Activated T-cell treated with anti-CD3 and anti-CD28 coated beads, Interleukin-2, amount 50 U/mL, for 4 hours (primary cell): Measurements from ENCODE around the gene DLX6. TPM values are rescaled to one million over a fixed set of nuclear protein-coding genes. Genes with fewer than 3 reads are reported as not detected.

Source experiments
- ATAC-seq, 2 donors: fragments of 200-7000 bp; cut with Tn5 transposase; one replicate each; pipeline ENCODE4 v1.10.0; 2021
- DNase-seq: peaks from one replicate; pipeline ENCODE4 v3.0.0-alpha.2; 2020
- H3K27me3 Mint-ChIP-seq: one replicate; pipeline ENCODE4 v1.8.0; 2021; ENCODE audit warnings: low read depth, mixed read lengths
- H3K36me3 Mint-ChIP-seq: one replicate; pipeline ENCODE4 v1.8.0; 2022; ENCODE audit warnings: mixed read lengths; ENCODE audit not compliant: insufficient read depth
- H3K4me1 Mint-ChIP-seq: one replicate; pipeline ENCODE4 v1.8.0; 2021; ENCODE audit warnings: low read depth, mixed read lengths
- H3K4me3 Mint-ChIP-seq: one replicate; pipeline ENCODE4 v1.8.0; 2021; ENCODE audit warnings: mild to moderate bottlenecking, moderate library complexity, mixed read lengths
- H3K9me3 Mint-ChIP-seq: one replicate; pipeline ENCODE4 v1.8.0; 2021; ENCODE audit warnings: mixed read lengths
- total RNA-seq, 3 donors: library from RNA; stranded (reverse); gene quantifications; one replicate each; pipeline ENCODE4 v1.2.1, GENCODE V29; 2021

Gene DLX6
- total RNA-seq, 3 donors from 2014 or later = not detected

DNA sequence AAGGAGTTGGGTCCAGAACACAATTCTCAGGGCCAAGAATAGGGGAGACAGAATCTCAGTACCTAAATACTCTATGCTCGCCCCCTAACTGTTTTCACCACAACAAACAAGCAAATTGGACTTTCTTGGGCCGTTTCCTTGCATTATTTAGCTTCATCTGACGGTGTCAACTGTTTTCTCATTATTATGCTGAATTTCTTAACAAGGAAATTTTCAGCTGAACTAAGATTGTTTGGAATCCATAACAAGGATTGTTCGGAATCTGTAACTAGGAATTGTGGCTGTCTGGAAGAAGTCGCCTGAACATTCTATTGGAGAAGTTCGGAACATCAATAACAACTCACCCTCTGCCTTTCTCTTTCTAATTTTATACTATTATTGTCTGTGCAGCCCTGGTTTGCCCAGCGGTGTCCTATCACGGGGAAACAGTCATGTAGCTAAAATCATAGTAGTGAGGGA lies 15.5 kb upstream of the DLX6 start:
- Mint-ChIP-seq H3K27me3 (peaks cover 72% of the 10 kb centered on the region), H3K4me1 (no peaks in the 10 kb centered on the region), H3K36me3 (no peaks in the 10 kb centered on the region), H3K4me3 (no peak overlapping the region), H3K9me3 (no peaks in the 10 kb centered on the region)
- DNase-seq (no peak), ATAC-seq (no peak)

DNA sequence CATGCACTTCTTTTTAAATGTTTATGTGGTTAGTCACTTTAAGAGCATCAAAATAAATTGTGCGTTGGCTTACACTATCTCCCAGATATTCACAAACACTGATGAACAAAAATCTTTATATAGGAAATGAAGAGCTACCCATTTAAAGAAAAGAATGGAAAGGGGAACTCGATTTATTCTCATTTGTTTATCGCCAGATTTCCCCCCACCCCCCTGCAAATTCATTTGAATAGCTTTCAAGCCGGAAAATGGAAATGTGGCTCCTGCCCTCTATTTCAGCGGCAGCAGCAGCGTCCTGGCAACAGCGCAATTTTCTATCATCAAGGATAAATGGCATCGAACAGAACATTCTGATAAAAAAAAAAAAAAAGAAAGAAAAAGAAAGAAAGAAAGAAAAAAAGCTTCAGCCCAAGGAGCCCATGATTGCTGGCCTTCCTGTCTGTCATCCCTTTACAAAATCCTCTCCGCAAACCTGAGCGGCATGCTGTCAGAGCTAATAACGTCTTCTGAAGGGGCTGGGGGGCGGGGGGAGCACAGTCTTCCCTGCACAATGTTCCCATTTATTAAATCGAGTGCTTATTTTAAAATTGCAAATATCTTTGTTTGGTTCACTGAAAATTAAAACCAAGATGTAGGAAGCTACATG lies 13.7 kb upstream of the DLX6 start:
- no peak for ATAC-seq
- H3K4me1 Mint-ChIP-seq = no peaks in the 10 kb centered on the region

DNA sequence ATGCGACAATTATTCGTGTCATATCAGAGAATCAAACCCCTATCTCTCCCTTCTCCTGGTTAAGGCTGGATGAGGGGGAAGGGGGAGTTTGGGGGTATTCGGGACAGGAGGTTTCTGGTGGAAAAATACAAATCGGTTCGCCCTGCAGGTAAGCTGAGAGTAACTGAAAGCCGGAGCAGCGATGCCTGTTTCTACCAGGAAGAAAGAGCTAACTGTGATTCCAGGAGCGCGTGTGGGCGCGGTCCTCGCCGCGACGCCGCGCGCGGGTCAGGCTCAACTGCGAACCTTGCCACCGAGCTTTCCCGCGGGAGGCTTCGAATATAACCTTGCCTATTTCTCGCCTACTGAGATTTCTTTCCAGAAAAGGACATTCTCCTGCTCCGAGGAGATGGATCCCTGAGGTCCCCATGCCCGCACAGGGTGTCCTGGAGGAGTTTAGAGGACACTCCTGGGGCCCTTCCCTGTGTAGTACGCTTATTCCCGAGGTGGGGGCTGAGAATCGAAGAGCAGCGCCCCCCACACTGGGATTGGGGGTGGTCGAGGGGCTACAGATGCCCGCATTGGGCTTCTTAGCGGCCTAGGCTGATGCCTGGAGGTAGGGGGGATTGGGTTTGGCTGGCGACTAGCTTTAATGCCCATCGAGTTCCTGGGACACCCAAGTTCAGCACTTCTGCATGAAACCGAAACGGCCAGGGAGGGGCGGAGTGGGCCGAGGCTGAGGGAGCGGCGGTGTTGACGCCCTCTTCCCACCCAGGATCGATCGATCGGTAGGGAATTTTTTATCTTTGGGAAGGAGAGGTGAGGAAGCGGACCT lies 13.0 kb upstream of the DLX6 start:
- no peak overlapping the region for H3K4me3 Mint-ChIP-seq
- no peak for ATAC-seq
- DNase-seq = no peak
- H3K4me1 Mint-ChIP-seq = no peaks in the 10 kb centered on the region
- peaks cover 82% of the 10 kb centered on the region for H3K27me3 Mint-ChIP-seq
- no peaks in the 10 kb centered on the region for H3K36me3 Mint-ChIP-seq
- no peaks in the 10 kb centered on the region for H3K9me3 Mint-ChIP-seq

More for the DNA sequence above, 13.7 kb upstream of the DLX6 start:
- H3K36me3 Mint-ChIP-seq = no peaks in the 10 kb centered on the region
- no peak for DNase-seq
- H3K27me3 Mint-ChIP-seq = peaks cover 78% of the 10 kb centered on the region
- no peaks in the 10 kb centered on the region for H3K9me3 Mint-ChIP-seq
- no peak overlapping the region for H3K4me3 Mint-ChIP-seq

GRCh38 chr7:96993094-96993865 lies 12.1 kb upstream of the DLX6 start:
- ATAC-seq (no peak), DNase-seq (no peak)
- Mint-ChIP-seq H3K36me3 (no peaks in the 10 kb centered on the region), H3K4me3 (no peak overlapping the region), H3K4me1 (no peaks in the 10 kb centered on the region), H3K27me3 (peaks cover 87% of the 10 kb centered on the region), H3K9me3 (no peaks in the 10 kb centered on the region)

GRCh38 chr7:96993980-96994379 lies 11.4 kb upstream of the DLX6 start:
- H3K27me3 Mint-ChIP-seq = peaks cover 89% of the 10 kb centered on the region
- no peaks in the 10 kb centered on the region for H3K4me1 Mint-ChIP-seq
- H3K9me3 Mint-ChIP-seq = no peaks in the 10 kb centered on the region
- H3K4me3 Mint-ChIP-seq = no peak overlapping the region
- no peaks in the 10 kb centered on the region for H3K36me3 Mint-ChIP-seq
- ATAC-seq = no peak
- DNase-seq = no peak

DNA sequence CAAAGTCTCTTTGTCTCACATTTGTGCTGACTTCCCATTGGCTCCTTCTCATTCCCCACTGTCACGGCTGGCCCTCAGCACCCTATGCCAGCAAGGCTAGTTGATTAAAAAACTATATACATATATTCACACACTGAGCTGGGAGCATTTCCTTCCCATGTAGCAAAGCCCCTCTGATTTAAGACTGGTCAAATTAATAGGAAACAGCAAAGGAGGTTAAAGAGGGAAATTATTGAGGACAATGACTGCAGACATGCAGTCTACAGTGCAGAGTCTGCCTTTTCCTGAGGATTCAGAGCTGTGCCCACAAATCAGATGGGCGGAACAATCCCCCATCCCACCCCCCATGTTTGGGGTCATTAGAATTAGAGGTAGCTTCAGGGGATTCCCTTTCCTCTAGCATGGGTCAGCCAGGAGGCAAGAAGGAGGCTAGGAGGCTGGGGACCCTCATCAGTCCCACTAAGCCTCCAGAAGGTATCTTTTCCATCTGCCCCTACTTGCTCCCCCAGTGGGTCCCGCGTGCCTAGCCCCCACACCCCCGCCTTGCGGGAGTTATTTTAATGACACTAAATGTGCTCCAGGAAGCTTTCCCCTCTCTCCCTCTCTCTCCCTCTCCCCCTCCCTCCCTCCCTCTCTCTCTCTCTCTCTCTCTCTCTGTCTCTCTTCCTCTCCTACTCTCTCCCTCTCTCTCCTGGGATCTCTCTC lies 9.8 kb upstream of the DLX6 start:
- no peak for ATAC-seq
- no peaks in the 10 kb centered on the region for H3K4me1 Mint-ChIP-seq
- no peak overlapping the region for H3K4me3 Mint-ChIP-seq
- peaks cover 91% of the 10 kb centered on the region for H3K27me3 Mint-ChIP-seq
- no peaks in the 10 kb centered on the region for H3K36me3 Mint-ChIP-seq
- DNase-seq = no peak
- peaks cover 4% of the 10 kb centered on the region for H3K9me3 Mint-ChIP-seq

DNA sequence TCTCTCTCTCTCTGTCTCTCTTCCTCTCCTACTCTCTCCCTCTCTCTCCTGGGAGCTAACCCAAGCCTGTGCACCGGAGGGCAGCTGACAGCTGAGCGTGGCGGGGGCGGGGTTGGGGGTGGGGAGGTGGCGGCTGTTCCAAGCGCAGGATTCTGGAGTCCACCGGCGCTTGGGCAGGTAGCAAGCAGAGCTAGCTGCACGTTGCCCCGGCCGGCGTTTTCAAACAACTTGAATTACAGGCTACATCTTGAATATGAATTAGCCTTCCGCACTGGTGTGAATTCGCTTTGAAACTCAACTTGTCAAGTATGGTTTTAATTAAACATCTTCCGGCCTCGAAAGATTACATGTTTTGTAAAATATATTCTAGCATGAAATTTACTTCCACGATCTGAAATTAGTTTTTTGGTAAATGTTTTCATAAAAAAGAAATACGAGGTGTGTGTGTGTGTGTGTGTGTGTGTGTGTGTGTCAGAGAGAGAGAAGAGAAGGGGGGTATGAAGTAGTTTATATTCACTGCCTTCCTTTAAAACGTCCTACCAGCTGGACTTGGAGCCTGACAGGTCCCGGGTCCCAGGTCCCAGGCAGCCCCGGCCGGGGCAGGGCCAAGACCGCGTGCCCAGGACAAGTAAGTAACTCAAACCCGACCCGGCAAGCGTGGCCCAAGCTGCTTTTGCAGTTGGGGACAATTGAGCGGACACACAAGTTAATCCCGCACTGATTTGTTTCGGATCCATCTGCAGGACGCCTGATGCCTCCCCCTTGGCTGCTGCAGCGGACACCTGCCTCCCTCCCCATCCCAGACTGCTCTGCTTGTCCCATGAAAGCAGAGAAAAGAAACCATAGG lies 9.0 kb upstream of the DLX6 start:
- Mint-ChIP-seq H3K27me3 (peaks cover 95% of the 10 kb centered on the region), H3K9me3 (peaks cover 4% of the 10 kb centered on the region), H3K36me3 (no peaks in the 10 kb centered on the region), H3K4me1 (no peaks in the 10 kb centered on the region), H3K4me3 (no peak overlapping the region)
- ATAC-seq (no peak), DNase-seq (no peak)

DNA sequence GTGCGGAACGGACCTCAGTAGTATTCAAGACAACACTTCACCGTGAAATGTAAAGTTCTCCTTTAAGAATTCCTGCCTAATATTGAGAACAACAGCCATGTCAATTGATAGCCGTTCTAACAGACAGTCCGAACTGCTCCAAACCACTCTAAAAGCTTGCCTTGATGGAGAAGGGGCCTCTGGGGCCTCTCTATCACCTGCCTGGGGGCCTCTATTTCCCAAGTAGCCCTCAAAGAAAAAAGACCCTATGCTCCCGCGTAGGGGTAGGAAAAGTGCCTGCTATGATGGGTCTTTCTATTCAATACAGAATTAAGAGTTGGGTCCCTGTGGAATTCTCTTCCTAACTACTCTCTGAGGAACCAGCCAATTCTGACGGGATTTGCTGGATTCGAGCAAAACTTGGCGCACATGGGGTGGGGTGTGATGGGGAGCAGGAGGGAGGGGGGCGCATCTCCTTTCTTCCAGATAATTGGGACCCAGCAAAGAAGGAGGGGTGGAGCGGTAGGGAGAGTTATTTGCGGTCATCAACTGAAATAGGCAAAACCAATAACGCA lies 8.3 kb upstream of the DLX6 start:
- ATAC-seq = no peak
- Mint-ChIP-seq H3K36me3 (no peaks in the 10 kb centered on the region), H3K4me3 (no peak overlapping the region), H3K27me3 (peaks cover 93% of the 10 kb centered on the region), H3K4me1 (no peaks in the 10 kb centered on the region), H3K9me3 (peaks cover 4% of the 10 kb centered on the region)
- no peak for DNase-seq

DNA sequence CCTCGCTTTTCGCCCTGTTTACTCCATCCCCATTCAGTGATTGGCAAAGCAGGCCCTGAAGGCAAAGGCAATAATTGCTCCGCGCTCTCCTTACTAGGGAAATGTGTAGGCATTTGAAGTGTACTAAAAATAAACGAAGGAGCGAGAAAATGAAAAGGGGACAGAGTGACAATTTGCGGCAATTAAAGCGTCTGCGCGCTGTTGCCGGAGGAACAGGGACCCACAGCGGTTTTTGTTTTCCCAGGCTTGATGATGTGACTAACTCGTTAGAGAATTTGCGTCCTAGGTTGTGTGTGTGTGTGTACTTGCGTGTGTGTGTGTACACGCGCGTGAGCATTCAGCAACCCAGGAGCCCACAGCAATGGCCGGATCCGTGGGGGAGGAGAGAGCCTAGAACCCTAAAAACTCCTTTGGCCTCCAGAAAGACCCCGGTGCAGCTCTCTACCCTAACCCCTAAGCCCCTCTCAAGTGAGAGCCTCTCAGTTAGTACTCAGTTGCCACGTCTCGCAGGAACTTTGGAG lies 7.8 kb upstream of the DLX6 start:
- Mint-ChIP-seq H3K36me3 (no peaks in the 10 kb centered on the region), H3K27me3 (peaks cover 93% of the 10 kb centered on the region), H3K9me3 (peaks cover 4% of the 10 kb centered on the region), H3K4me1 (no peaks in the 10 kb centered on the region), H3K4me3 (no peak overlapping the region)
- ATAC-seq (no peak), DNase-seq (no peak)

GRCh38 chr7:96998333-96998732 lies 7.0 kb upstream of the DLX6 start:
- DNase-seq (no peak), ATAC-seq (no peak)
- peaks cover 93% of the 10 kb centered on the region for H3K27me3 Mint-ChIP-seq
- H3K4me1 Mint-ChIP-seq = peaks cover 2% of the 10 kb centered on the region
- H3K9me3 Mint-ChIP-seq = peaks cover 4% of the 10 kb centered on the region
- no peaks in the 10 kb centered on the region for H3K36me3 Mint-ChIP-seq
- H3K4me3 Mint-ChIP-seq = no peak overlapping the region

GRCh38 chr7:96998744-96999143 lies 6.6 kb upstream of the DLX6 start:
- ATAC-seq (no peak), DNase-seq (no peak)
- peaks cover 4% of the 10 kb centered on the region for H3K9me3 Mint-ChIP-seq
- H3K4me3 Mint-ChIP-seq = no peak overlapping the region
- peaks cover 93% of the 10 kb centered on the region for H3K27me3 Mint-ChIP-seq
- peaks cover 3% of the 10 kb centered on the region for H3K4me1 Mint-ChIP-seq
- no peaks in the 10 kb centered on the region for H3K36me3 Mint-ChIP-seq

GRCh38 chr7:97001221-97001620 lies 4.1 kb upstream of the DLX6 start:
- ATAC-seq (no peak), DNase-seq (no peak)
- peaks cover 88% of the 10 kb centered on the region for H3K27me3 Mint-ChIP-seq
- H3K36me3 Mint-ChIP-seq = no peaks in the 10 kb centered on the region
- no peak overlapping the region for H3K4me3 Mint-ChIP-seq
- H3K4me1 Mint-ChIP-seq = peaks cover 9% of the 10 kb centered on the region
- peaks cover 4% of the 10 kb centered on the region for H3K9me3 Mint-ChIP-seq
